Type B pancreatic cell (in vitro differentiated cells): ENCODE measurements around the gene PMPCB. TPM values are rescaled to one million over a fixed set of nuclear protein-coding genes. Genes with fewer than 3 reads are reported as not detected.
"Not testable (repeated sequence)": the region's sequence is repeated elsewhere in the genome, so short reads cannot be mapped to it uniquely, and the experiment has no call there.

Experiments used
- DNase-seq: peaks from one replicate; pipeline ENCODE4 v3.0.0; 2021; ENCODE audit warnings: mixed read lengths; ENCODE audit not compliant: unreplicated experiment; ENCODE audit errors: extremely low spot score
- H3K27ac Mint-ChIP-seq: 2 replicates; pipeline ENCODE4 v1.8.0; 2021; ENCODE audit warnings: mild to moderate bottlenecking, mixed read lengths
- H3K27me3 Mint-ChIP-seq: 2 replicates; pipeline ENCODE4 v1.8.0; 2021; ENCODE audit warnings: mixed read lengths
- H3K36me3 Mint-ChIP-seq: 2 replicates; pipeline ENCODE4 v1.8.0; 2021; ENCODE audit warnings: mixed read lengths
- H3K4me1 Mint-ChIP-seq: one replicate; pipeline ENCODE4 v1.8.0; 2021; ENCODE audit warnings: mixed read lengths; ENCODE audit not compliant: unreplicated experiment
- H3K4me3 Mint-ChIP-seq: 2 replicates; pipeline ENCODE4 v1.8.0; 2021; ENCODE audit warnings: mild to moderate bottlenecking, mixed read lengths
- H3K9me3 Mint-ChIP-seq: 2 replicates; pipeline ENCODE4 v1.8.0; 2021; ENCODE audit warnings: mixed read lengths
- long read RNA-seq: library from polyadenylated mRNA; unstranded; transcript quantifications from one replicate; pipeline ENCODE4 v2.0.0, GENCODE V29; 2020
- total RNA-seq: library from RNA; stranded (reverse); gene quantifications from 2 replicates; pipeline ENCODE4 v1.2.1, GENCODE V29; 2021; ENCODE audit warnings: low replicate concordance
- TF ChIP-seq, protein P1 (sequence below): fragments of 200-600 bp; sonication (generic); conservative IDR thresholded peaks from 2 replicates; pipeline ENCODE4 v1.5.0; 2021; ENCODE audit warnings: antibody characterized with exemption, mild to moderate bottlenecking

The PMPCB gene, protein sequence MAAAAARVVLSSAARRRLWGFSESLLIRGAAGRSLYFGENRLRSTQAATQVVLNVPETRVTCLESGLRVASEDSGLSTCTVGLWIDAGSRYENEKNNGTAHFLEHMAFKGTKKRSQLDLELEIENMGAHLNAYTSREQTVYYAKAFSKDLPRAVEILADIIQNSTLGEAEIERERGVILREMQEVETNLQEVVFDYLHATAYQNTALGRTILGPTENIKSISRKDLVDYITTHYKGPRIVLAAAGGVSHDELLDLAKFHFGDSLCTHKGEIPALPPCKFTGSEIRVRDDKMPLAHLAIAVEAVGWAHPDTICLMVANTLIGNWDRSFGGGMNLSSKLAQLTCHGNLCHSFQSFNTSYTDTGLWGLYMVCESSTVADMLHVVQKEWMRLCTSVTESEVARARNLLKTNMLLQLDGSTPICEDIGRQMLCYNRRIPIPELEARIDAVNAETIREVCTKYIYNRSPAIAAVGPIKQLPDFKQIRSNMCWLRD
- total RNA-seq: 70.8 and 72.0 TPM in 2 replicates
- long read RNA-seq, transcript PMPCB-202 (12 exons, 1,714 nt): minor isoform, 62 of 607 reads
- long read RNA-seq, transcript PMPCB-201 (13 exons, 2,472 nt): major isoform, 480 of 607 reads
- long read RNA-seq, partial matches to known transcripts: 21 of 607 reads
- long read RNA-seq, other reads (novel, unspliced or antisense): 42 of 607 reads

DNA sequence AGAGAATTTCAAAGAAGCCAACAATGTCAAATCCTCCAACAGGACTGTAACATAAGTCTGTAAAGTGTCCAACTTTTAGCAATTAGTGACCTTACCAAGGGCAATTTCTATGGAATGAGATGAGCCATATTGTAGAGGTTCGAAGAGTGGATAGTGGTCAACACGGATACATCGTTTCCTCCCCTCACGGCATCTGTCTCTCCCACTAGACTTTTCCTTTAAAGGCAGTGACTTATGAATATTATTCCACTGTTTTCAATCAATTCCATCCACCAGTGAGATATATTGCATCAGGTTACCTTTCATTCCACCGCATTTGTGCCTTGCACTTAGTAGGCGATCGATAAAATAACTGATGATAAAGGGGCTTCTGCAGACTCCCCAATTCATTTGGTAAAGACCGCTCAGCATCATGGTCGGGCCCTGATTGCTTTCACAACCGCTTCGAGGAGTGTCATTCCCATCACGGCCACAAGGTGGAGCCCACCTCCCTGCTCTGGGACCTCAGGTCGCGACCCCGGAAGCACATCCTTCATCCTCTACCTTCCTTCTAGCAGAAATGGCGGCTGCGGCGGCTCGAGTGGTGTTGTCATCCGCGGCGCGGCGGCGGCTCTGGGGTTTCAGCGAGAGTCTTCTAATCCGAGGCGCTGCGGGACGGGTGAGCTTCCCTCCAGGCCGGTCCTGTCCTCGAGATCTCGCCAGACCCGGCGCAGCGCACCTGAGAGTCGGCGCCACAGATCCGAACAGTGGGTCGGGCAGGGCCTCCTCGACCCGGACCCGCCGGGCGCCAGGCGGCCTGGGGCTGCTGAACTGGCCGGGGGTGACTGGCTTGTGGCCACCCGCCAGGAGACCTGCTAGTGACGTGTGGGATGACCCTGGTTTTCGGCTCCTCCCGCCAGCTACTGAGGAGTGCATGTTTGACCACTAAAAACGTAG, at the start of gene PMPCB:
PMPCB (plus strand) TSS at position 535 of the 936 bp plus-strand sequence; CDS start at position 560, 25 bp downstream.
- H3K9me3 Mint-ChIP-seq: no peaks in the 10 kb centered on the region
- peak; percentile 95 for DNase-seq
- peaks cover 14% of the 10 kb centered on the region for H3K4me1 Mint-ChIP-seq
- H3K27me3 Mint-ChIP-seq: peaks cover 9% of the 10 kb centered on the region
- peak within 1 kb of the TSS; percentile 89 for H3K4me3 Mint-ChIP-seq
- H3K27ac Mint-ChIP-seq: peak within 1 kb of the TSS; percentile 82
- H3K36me3 Mint-ChIP-seq: peaks cover 4% of the 10 kb centered on the region
- TF ChIP-seq, protein P1, sequence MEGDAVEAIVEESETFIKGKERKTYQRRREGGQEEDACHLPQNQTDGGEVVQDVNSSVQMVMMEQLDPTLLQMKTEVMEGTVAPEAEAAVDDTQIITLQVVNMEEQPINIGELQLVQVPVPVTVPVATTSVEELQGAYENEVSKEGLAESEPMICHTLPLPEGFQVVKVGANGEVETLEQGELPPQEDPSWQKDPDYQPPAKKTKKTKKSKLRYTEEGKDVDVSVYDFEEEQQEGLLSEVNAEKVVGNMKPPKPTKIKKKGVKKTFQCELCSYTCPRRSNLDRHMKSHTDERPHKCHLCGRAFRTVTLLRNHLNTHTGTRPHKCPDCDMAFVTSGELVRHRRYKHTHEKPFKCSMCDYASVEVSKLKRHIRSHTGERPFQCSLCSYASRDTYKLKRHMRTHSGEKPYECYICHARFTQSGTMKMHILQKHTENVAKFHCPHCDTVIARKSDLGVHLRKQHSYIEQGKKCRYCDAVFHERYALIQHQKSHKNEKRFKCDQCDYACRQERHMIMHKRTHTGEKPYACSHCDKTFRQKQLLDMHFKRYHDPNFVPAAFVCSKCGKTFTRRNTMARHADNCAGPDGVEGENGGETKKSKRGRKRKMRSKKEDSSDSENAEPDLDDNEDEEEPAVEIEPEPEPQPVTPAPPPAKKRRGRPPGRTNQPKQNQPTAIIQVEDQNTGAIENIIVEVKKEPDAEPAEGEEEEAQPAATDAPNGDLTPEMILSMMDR: peak; percentile 95

DNA sequence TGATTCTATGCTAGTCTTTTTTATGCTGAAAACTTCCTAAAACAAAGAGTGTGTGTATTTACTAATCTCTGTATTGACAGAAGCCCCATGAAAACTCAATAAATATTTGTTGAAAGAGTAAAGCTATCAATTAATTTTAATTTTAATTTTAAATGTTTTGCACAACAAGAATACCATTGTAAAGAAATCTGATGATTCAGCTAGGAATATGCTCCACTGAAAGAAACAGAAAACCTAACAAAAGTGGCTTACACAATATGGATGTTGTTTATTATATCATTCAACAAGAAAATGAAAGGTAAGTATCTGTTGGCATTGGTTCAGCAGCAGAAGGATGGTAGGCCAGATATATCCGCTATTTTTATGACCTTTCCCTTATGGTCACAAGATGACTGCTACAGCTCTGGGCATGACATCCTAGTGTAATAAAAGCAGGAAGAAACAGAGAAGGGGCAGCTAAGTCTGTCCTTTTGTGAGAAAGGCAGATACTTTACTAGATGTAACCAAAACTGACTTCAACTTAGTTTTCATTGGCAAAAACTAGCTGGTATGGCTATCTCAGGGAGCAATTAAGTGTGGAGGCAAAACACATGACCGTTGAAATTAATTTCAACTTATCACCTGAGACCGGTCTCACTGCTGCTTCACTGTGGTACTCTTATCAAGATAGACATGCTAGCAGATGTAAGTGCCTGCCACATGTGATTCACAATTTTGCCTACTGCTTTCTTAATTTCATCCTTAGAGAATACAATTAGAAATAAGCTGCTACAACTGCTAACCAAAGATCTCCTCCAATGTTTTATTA, 43.3 kb upstream of the PMPCB start:
- H3K9me3 Mint-ChIP-seq, H3K27me3 Mint-ChIP-seq, H3K27ac Mint-ChIP-seq, H3K36me3 Mint-ChIP-seq, DNase-seq, H3K4me1 Mint-ChIP-seq, H3K4me3 Mint-ChIP-seq: not testable (repeated sequence)

DNA sequence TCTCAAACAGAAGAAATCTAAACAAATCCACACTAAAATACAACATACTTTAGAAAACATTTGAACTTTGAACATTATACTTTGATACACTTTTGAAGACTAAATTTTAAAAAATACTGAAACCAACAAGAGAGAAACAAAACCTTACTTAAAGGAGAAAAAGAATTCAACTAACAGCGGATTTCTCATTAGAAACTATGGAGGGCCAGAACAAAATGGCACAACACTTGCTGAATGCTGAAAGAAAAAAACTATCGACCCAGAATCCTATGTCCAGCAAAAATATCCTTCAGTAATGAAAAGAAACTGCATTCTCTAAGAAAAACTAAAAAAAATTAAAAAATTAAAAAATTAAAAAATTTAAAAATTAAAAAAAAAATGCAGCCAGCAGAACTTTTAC, 33.2 kb upstream of the PMPCB start:
- DNase-seq, H3K4me1 Mint-ChIP-seq, H3K4me3 Mint-ChIP-seq, H3K9me3 Mint-ChIP-seq, H3K27ac Mint-ChIP-seq, H3K36me3 Mint-ChIP-seq: not testable (repeated sequence)
- H3K27me3 Mint-ChIP-seq: peaks cover 10% of the 10 kb centered on the region

DNA sequence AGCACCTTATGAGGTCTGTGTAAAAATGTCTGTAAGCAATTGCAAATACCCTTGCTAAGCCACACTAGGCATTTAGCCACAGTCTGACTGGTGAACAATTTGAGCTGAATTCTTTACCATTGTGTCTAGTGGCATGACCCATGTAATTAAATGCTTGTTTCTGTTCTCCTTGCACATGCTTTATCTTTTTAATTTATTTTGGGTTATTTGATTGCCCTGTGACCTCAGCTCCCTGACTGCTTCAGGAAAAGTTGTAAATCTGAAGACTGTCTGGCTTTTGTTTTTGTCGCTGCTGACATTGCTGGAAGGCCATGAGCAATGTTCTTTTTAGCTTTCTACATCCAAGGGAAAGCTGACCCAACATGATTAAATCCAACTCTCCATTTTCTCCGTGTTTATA, 31.0 kb upstream of the PMPCB start:
- H3K27ac Mint-ChIP-seq, H3K9me3 Mint-ChIP-seq, DNase-seq, H3K4me1 Mint-ChIP-seq, H3K27me3 Mint-ChIP-seq, H3K36me3 Mint-ChIP-seq, H3K4me3 Mint-ChIP-seq: not testable (repeated sequence)

DNA sequence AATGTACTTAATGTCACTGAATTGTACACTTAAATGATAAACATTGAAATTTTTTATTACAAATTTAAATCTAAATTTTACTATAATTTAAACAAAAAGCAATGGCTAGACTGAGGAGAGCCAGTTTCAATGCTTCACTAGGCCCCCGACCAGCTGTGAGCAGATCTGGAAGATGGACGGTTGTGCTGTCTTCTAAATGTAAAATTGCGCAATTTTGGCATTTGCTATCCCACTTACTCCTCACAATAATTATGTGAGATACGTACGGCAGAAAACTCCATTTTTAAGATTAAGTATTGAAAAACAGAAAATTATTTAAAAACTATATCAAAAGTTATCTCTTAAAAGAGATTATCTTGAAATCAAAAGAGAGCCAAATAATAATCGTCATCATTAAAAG, 23.9 kb upstream of the PMPCB start:
- not testable (repeated sequence) for H3K4me1 Mint-ChIP-seq, H3K9me3 Mint-ChIP-seq, DNase-seq, H3K27ac Mint-ChIP-seq, H3K27me3 Mint-ChIP-seq, H3K4me3 Mint-ChIP-seq, H3K36me3 Mint-ChIP-seq

DNA sequence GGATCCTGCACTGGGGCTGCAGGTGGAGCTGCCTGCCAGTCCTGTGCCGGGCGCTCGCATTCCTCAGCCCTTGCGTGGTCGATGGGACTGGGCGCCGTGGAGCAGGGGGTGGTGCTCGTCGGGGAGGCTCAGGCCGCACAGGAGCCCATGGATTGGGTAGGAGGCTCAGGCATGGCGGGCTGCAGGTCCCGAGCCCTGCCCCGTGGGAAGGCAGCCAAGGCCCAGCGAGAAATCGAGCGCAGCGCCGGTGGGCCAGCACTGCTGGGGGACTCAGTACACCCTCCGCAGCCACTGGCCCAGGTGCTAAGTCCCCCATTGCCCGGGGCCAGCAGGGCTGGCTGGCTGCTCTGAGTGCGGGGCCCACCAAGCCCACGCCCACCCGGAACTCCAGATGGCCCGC, 22.4 kb upstream of the PMPCB start:
- H3K4me3 Mint-ChIP-seq, H3K27ac Mint-ChIP-seq, H3K4me1 Mint-ChIP-seq, H3K36me3 Mint-ChIP-seq, DNase-seq, H3K9me3 Mint-ChIP-seq: not testable (repeated sequence)
- H3K27me3 Mint-ChIP-seq: peaks cover 15% of the 10 kb centered on the region

DNA sequence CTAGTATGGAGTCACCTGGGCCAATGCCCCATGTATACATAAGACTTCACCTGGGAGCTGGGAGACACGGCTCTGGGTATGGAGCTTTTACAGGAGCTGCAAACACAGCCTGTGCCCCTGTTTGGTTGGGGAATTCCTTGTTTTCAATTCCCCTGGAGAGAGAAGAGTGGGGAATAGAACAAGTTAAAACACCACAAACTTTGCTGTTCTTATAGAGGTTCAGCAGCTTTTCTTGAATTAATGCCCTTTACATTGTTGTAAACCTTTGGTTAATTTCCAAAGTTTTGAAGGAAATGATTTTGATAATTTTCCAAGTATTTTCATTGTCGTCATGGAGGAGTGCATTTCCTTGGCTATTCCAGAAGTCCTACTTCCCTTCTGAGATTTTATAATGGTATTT, 19.0 kb upstream of the PMPCB start:
- not testable (repeated sequence) for H3K36me3 Mint-ChIP-seq, DNase-seq, H3K9me3 Mint-ChIP-seq, H3K4me3 Mint-ChIP-seq, H3K27ac Mint-ChIP-seq
- peaks cover 36% of the 10 kb centered on the region for H3K27me3 Mint-ChIP-seq
- peaks cover 12% of the 10 kb centered on the region for H3K4me1 Mint-ChIP-seq

DNA sequence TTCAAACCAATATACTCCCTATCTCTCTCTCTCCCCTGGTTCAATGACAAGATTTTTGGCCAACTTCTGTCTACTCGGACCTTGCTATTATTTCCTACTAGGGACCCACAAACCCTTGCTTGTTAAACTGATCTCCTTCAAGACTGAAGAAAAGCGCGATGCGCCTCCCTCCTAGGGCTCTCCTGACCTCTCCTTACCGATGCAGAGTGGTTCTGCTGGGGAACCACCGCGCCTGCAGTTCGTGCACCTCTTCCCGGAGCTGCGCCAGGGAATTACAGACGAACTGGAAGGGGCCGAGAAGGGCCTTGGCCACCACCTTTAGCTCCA, 17.6 kb upstream of the PMPCB start:
- Mint-ChIP-seq H3K4me3 (peak overlapping the region; percentile 95), H3K4me1 (peaks cover 12% of the 10 kb centered on the region), H3K27me3 (peaks cover 36% of the 10 kb centered on the region)
- H3K9me3 Mint-ChIP-seq, H3K27ac Mint-ChIP-seq, DNase-seq, H3K36me3 Mint-ChIP-seq: not testable (repeated sequence)

DNA sequence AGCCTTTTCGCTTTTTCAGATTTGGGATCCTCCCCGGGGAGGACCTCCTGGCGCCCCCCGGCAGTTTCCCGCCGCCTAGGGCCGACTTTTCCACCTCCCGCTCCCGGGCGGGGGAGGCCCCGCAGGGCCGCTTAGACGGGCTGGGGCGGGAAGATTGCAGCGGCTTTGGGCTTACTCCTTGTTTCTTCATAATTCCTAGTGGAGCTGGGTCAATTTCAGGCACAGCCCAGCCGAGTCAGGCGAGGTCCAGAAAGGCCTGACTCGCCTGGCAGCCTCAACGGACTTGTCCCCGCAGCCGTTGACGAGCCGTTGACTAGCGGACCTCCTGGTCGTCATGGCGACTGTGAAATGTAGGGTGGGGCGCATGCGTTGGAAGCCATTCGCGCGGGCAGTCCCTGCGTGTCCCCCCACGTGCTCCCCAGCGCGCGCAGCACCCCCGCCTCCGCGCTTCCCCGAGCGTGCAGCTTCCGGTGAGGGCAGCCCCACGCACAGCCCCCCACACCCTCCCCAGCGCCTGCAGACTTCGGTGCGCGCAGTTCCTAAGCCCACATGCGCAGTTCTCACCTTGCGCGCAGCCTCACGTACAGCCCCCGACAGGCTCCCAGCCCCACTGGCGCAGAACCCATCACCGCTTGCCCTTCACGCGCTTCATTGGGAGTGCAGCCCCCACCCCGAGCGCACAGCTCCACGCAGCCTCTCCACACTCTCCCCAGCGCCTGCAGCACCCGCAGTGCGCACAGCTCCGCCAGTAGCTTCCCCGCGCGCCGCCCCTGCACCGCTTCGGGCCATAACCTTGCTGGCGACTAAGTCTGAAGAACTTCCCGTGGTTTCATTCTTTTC, 17.1 kb upstream of the PMPCB start:
- not testable (repeated sequence) for H3K9me3 Mint-ChIP-seq, H3K36me3 Mint-ChIP-seq
- Mint-ChIP-seq H3K4me3 (peak overlapping the region; percentile 95), H3K27me3 (peaks cover 36% of the 10 kb centered on the region), H3K27ac (peak overlapping the region; percentile 72), H3K4me1 (peaks cover 12% of the 10 kb centered on the region)
- DNase-seq: peak; percentile 80

DNA sequence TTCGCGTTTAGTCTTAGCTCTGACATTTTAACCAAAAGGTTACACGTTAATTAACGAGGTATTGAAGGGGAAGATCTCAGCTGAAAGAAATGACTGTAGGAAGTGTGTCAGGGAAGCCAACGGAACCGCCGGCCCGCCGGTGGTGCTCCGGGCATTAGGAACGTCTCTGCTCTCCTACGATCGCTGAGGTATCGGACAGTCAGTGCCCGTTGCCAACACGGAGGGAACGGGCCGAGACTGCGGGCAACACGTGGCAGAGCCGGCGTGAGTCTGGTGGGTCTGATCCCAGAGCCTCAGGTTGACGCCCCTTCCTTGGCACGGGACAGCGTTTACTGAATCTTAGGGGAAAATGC, 16.5 kb upstream of the PMPCB start:
- not testable (repeated sequence) for H3K27ac Mint-ChIP-seq, H3K9me3 Mint-ChIP-seq, H3K36me3 Mint-ChIP-seq, DNase-seq
- H3K4me1 Mint-ChIP-seq: peaks cover 12% of the 10 kb centered on the region
- H3K4me3 Mint-ChIP-seq: peak overlapping the region; percentile 95
- peaks cover 36% of the 10 kb centered on the region for H3K27me3 Mint-ChIP-seq
